Measurements from ENCODE around the gene BAG3.

The BAG3 gene

GRCh38 chr10:119667562-119668328 is 16.6 kb downstream of the BAG3 start:
- peak; percentile 93 for DNase-seq

DNA sequence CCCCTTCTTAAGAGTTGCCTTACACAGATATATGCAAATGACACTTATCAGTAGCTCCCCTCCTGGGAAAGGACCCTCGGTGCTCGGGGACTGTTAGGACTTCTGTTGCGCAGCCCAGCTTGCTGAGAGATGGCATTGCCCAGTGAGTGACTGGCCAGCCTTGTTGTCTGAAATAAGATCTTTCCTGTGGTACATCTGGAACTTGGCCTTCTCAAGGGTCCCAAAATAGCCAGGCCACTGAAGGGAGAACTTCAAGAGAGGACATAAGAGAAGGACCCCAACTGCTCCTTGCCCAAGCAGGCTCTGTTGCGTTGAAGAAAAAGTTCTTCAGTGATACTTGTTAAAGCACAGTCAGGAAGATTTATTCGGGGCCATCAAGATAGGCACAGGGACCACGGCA is 17.3 kb downstream of the BAG3 start:
- no peak for DNase-seq

- no peak for DNase-seq
Observed at GRCh38 chr10:119669331-119669730, 18.2 kb downstream of the BAG3 start.

- no peak for DNase-seq
Observed at GRCh38 chr10:119669975-119670640, 18.9 kb downstream of the BAG3 start.

- no peak for DNase-seq
Observed at GRCh38 chr10:119670717-119671116, 19.5 kb downstream of the BAG3 start.

DNA sequence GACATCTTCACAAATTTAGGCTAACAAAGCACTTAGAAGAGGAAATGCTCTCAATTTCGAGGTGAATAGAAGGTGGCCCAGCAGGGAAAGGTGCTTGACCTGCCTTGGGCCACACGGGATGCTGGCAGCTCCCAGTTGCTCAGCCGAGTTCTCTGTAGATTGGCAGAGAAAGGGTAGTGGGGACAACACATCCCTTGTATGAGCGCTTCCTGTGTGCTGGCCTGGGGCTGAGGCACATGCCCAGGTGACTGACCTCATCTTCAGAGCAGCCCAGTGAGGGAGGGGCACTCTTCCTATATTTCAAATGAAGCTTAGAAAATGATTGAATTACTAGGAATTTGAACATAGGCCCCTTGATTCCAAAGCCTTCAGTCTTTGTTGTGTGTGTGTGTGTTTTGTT is 20.2 kb downstream of the BAG3 start:
- DNase-seq: no peak

DNA sequence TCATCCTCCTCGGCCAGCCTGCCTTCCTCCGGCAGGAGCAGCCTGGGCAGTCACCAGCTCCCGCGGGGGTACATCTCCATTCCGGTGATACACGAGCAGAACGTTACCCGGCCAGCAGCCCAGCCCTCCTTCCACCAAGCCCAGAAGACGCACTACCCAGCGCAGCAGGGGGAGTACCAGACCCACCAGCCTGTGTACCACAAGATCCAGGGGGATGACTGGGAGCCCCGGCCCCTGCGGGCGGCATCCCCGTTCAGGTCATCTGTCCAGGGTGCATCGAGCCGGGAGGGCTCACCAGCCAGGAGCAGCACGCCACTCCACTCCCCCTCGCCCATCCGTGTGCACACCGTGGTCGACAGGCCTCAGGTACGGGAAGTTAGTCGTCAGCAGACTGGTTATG is 21.1 kb downstream of the BAG3 start:
- no peak for DNase-seq

- DNase-seq: no peak
Observed at GRCh38 chr10:119673271-119673670, 22.1 kb downstream of the BAG3 start.

- DNase-seq: no peak
Observed at GRCh38 chr10:119675483-119676170, 24.4 kb downstream of the BAG3 start.

DNA sequence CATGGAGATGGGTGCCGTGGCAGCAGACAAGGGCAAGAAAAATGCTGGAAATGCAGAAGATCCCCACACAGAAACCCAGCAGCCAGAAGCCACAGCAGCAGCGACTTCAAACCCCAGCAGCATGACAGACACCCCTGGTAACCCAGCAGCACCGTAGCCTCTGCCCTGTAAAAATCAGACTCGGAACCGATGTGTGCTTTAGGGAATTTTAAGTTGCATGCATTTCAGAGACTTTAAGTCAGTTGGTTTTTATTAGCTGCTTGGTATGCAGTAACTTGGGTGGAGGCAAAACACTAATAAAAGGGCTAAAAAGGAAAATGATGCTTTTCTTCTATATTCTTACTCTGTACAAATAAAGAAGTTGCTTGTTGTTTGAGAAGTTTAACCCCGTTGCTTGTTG is 25.9 kb downstream of the BAG3 start:
- no peak for DNase-seq

DNA sequence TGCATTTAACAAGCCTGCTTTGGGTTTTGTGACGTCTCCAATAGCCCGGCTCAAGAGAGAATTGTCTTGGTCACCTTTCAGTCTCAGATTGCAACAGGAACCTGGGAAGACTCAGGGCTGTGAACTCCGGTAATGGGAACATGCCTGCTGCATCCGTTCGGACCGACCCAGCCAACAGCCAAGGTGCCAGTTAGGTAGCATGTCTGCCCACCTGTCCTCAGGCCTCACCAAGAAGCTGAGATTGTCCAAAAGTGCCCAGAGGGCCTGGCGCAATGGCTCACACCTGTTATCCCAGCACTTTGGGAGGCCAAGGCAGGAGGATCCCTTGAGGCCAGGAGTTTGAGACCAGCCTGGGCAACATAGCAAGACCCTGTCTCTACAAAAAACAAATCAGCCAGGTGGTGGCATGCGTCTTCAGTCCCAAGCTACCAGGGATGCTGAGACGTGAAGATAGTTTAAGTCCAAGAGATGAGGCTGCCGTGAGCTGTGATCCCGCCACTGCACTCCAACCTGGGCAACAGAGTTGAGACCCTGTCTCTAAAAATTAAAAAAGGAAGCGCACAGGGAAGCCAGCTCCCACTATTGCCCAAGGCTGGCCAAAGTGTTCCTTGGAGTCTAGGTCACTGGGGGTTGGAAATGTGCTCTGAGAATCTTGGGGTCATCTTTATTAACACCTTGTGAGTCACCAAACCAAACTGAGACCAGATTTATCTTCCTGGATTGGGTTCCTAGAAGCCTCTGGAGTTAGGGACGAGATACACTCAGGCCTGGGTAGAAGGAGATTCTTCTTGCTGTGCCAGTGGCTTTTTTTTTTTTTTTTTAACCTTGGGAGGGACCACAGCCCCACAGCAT is 26.9 kb downstream of the BAG3 start:
- DNase-seq: no peak

GRCh38 chr10:119679480-119679829 is 28.3 kb downstream of the BAG3 start:
- DNase-seq: no peak

- DNase-seq: peak; percentile 37
Observed at GRCh38 chr10:119680050-119680449, 28.9 kb downstream of the BAG3 start.

- DNase-seq: no peak
Observed at GRCh38 chr10:119680650-119681081, 29.5 kb downstream of the BAG3 start.

DNA sequence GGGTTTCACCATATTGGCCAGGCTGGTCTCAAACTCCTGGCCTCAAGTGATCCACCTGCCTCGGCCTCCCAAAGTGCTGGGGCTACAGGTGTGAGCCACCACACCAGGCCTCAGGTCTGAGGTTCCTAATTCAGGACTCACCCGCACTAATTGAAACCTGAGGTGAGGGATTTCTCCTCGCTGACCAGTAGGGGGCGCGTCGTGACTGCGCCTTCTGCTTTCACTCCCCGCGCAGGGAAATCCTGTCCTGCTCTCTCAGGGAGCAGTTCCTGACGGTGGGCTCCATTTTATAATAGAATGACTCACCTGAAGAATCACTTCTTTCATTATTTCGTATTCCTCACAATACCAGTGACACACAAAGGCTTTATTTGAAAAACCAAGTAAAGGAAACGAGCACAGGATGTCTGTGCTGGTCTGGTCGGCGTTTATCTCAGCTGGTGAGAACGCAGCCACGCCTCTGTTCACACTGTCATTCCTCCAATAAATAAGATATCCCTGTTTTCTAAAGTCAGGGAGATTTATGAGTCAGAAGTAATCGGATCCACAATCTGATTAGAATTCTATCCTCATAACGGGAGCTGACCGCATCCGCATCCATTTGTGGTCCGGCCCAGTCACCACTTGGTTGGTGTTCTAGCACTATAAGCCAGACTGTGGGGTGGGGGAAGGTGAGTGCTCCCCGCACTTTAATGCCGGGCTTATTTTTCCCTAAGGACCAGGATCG is 35.4 kb downstream of the BAG3 start:
- DNase-seq: peak; percentile 76

GRCh38 chr10:119687192-119688032 is 36.2 kb downstream of the BAG3 start:
- DNase-seq: no peak

DNA sequence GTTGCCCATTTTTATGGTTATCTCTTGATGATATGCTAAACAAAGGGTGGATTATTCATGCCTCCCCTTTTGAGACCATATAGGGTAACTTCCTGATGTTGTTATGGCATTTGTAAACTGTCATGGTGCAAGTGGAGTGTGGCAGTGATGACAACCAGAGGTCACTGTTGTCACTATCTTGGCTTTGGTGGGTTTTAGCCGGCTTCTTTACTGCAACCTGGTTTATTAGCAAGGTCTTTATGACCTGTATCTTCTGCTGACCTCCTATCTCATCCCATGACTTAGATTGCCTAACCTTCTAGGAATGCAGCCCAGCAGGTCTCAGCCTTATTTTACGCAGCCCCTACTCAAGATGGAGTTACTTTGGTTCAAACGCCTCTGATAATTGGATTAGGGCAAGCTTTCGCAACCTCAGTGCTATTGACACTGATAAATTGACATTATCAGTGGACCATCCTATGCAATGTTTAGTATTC is 36.9 kb downstream of the BAG3 start:
- no peak for DNase-seq

GRCh38 chr10:119689016-119689580 is 37.9 kb downstream of the BAG3 start:
- DNase-seq: no peak

GRCh38 chr10:119691726-119692125 is 40.5 kb downstream of the BAG3 start:
- no peak for DNase-seq

DNA sequence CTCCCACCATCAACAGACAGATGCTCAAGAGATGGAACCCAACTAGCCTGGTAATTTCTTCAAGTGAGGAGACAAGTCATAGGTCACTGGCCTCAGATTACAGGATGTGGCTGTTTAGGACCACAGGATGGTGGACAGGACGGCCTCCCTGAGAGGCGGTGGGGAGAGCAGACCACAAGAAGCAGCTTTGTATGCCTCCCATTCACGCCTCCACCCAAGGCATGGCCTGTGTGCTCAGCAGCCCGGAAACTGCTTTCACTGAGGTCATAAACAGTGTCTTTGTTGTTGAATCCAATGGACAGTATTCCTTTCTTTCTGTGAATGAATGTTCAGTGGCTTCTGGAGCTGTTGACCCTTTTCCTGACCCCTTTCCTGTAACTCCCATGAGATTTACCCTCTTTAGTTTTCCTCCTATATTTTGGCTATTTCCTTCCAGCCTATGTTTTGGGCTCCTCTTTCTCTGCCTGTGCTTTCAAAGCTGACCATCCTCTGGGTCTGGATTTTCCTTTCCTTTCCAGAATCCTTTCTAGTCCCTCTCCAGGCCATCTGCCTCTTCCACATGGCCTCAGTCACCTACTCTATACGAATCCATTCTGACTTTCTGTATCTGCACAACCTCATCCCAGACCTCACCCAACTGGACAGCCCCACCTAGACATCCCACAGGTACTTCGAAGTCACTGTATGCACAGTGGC is 42.2 kb downstream of the BAG3 start:
- no peak for DNase-seq

Measured in amniotic stem cell (primary cell).